PFSK-1 (cell line): ENCODE data around the gene SUMF2.

Experiments
- POLR2AphosphoS5 ChIP-seq: IDR thresholded peaks from 2 replicates; pipeline ENCODE4 v1.6.1; 2012; ENCODE audit warnings: low read depth, mild to moderate bottlenecking, control low read depth, low read length, moderate library complexity
- SIN3A ChIP-seq: IDR thresholded peaks from 2 replicates; pipeline ENCODE4 v1.6.1; 2012; ENCODE audit warnings: mild to moderate bottlenecking, low read length, moderate library complexity, borderline replicate concordance; ENCODE audit not compliant: insufficient read depth
- TAF1 ChIP-seq: IDR thresholded peaks from 2 replicates; pipeline ENCODE4 v1.6.1; 2012; ENCODE audit warnings: low read length, control low read depth, borderline replicate concordance; ENCODE audit not compliant: insufficient read depth

GRCh38 chr7:56028942-56029630 is 35.0 kb upstream of the SUMF2 start:
- TF ChIP-seq POLR2AphosphoS5 (no peak), SIN3A (no peak), TAF1 (no peak)
